Measurements from ENCODE around the gene CACNA1I. TPM values are rescaled to one million over a fixed set of nuclear protein-coding genes. Genes with fewer than 3 reads are reported as not detected.

The CACNA1I gene
- total and polyA plus RNA-seq, 2 donors (not counting 3 experiments of a cell fraction or from before 2014, with no cell fraction given), result not detected

DNA sequence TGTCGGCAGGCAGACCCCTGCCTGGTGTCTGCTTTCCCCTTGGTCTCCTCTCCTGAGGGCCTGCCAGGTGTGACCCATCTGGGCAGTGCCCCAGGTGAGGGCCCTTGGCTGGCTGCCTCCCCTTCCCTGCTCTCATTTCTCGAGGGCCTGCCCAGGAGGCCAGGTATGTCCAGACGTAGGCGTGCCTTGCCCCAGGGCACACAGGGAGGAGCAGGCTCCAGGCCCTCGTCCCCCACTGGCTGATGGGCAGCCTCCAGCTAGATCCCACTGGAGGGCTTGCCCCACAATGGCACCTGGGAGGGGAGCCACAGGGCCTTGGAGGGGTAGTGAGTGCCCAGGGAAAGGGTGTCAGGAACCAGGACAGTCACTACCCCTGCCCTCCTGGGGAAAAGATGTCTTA lies 95.9 kb downstream of the CACNA1I start:
- no peak overlapping the region for H3K4me2 ChIP-seq (ENCODE audit: insufficient read depth, low read length)
- H3K4me3 ChIP-seq (replicated peaks in 1 of 3; ENCODE audit: insufficient read depth in 1 of 3, low read depth in 1 of 3, low read length in 3 of 3), result no peak overlapping the region
- peaks cover 18 to 21% of the 10 kb centered on the region in 2 experiments for H3K27me3 ChIP-seq (ENCODE audit: control insufficient read depth in 2 of 2, insufficient read depth in 2 of 2, low read length in 2 of 2)
- H2AFZ ChIP-seq (ENCODE audit: low read depth, low read length), result no peak overlapping the region
- no peaks in the 10 kb centered on the region for H3K9me1 ChIP-seq (replicated peaks; ENCODE audit: control insufficient read depth, extremely low read depth, insufficient read depth, low read length)
- H3K9ac ChIP-seq (replicated peaks; ENCODE audit: extremely low read depth, insufficient read depth, low read length), result no peak overlapping the region
- H3K27ac ChIP-seq (ENCODE audit: insufficient read depth, low read depth, low read length), result no peak overlapping the region
- BruUV-seq (replicated peaks), result no TSS peak
- ChIA-PET POLR2A (no interaction called here), CTCF (no interaction called here)
- DNase-seq (ENCODE audit: low read depth, low spot score) (no peak), FAIRE-seq (no peak)
- intact Hi-C loops (cut with micrococcal nuclease) (loop anchor here (10.0 kb wide), 1 partner anchor 92 kb away; the partner anchor contains the start of gene CACNA1I), dilution Hi-C loops (cut with MboI; ENCODE audit: extremely low pct_ligation_motif_present, low sequenced_read_pairs) (no loop called here)
- no peaks in the 10 kb centered on the region for H3K79me2 ChIP-seq (ENCODE audit: control insufficient read depth, insufficient read depth, low read length)
- no peaks in the 10 kb centered on the region for H3K9me3 ChIP-seq (replicated peaks; ENCODE audit: control insufficient read depth, insufficient read depth, low read length)
- no peaks in the 10 kb centered on the region for H3K4me1 ChIP-seq (ENCODE audit: control insufficient read depth, extremely low read depth, insufficient read depth, low read length)
- TF ChIP-seq GATA2 (IDR thresholded peaks at IDR 0.05; ENCODE audit: insufficient read depth, insufficient read length, low read depth, low read length) (no peak), POLR2AphosphoS5 (IDR thresholded peaks at IDR 0.05; ENCODE audit: insufficient read depth, low read depth, low read length) (no peak), FOS (IDR thresholded peaks at IDR 0.05; ENCODE audit: borderline replicate concordance, insufficient read depth, low read length) (no peak), MYC (IDR thresholded peaks at IDR 0.05; ENCODE audit: low read depth, low read length) (no peak), POLR2A (IDR thresholded peaks at IDR 0.05; ENCODE audit: low read depth, low read length) (no peak), EZH2 (IDR thresholded peaks at IDR 0.05; ENCODE audit: borderline replicate concordance, low read depth, low read length, severe bottlenecking) (no peak), JUN (IDR thresholded peaks at IDR 0.05; ENCODE audit: borderline replicate concordance, insufficient read depth, insufficient read length, low read depth) (no peak)
- TF ChIP-seq, protein P1, sequence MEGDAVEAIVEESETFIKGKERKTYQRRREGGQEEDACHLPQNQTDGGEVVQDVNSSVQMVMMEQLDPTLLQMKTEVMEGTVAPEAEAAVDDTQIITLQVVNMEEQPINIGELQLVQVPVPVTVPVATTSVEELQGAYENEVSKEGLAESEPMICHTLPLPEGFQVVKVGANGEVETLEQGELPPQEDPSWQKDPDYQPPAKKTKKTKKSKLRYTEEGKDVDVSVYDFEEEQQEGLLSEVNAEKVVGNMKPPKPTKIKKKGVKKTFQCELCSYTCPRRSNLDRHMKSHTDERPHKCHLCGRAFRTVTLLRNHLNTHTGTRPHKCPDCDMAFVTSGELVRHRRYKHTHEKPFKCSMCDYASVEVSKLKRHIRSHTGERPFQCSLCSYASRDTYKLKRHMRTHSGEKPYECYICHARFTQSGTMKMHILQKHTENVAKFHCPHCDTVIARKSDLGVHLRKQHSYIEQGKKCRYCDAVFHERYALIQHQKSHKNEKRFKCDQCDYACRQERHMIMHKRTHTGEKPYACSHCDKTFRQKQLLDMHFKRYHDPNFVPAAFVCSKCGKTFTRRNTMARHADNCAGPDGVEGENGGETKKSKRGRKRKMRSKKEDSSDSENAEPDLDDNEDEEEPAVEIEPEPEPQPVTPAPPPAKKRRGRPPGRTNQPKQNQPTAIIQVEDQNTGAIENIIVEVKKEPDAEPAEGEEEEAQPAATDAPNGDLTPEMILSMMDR (IDR thresholded peaks at IDR 0.05; ENCODE audit: extremely low read depth in 1 of 2, insufficient read depth in 1 of 2, low read depth in 1 of 2, low read length in 2 of 2), result no peak
- TF ChIP-seq, protein P2, sequence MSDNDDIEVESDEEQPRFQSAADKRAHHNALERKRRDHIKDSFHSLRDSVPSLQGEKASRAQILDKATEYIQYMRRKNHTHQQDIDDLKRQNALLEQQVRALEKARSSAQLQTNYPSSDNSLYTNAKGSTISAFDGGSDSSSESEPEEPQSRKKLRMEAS (IDR thresholded peaks at IDR 0.05; ENCODE audit: insufficient read depth, insufficient read length), result no peak
- no peaks in the 10 kb centered on the region for H4K20me1 ChIP-seq (replicated peaks; ENCODE audit: control insufficient read depth, extremely low read depth, insufficient read depth, low read length)
- no peaks in the 10 kb centered on the region for H3K36me3 ChIP-seq (ENCODE audit: control insufficient read depth in 2 of 2, extremely low read depth in 1 of 2, insufficient read depth in 2 of 2, low read length in 2 of 2)
